DOHH2 (cell line): ENCODE measurements around the gene TPRA1.

Source experiments
- EZH2phosphoT487 ChIP-seq: fragments of 200-600 bp; sonication (generic); IDR thresholded peaks from 2 replicates; pipeline ENCODE4 v1.6.1; 2017; ENCODE audit warnings: borderline replicate concordance, mild to moderate bottlenecking, antibody characterized with exemption, low read length, moderate library complexity, mixed read lengths
- TF ChIP-seq, protein P1 (sequence below): fragments of 200-600 bp; sonication (generic); IDR thresholded peaks from one replicate; pipeline ENCODE4 v1.5.1; 2014; ENCODE audit warnings: antibody characterized with exemption, mild to moderate bottlenecking, low read depth, low read length; ENCODE audit not compliant: poor library complexity, severe bottlenecking

DNA sequence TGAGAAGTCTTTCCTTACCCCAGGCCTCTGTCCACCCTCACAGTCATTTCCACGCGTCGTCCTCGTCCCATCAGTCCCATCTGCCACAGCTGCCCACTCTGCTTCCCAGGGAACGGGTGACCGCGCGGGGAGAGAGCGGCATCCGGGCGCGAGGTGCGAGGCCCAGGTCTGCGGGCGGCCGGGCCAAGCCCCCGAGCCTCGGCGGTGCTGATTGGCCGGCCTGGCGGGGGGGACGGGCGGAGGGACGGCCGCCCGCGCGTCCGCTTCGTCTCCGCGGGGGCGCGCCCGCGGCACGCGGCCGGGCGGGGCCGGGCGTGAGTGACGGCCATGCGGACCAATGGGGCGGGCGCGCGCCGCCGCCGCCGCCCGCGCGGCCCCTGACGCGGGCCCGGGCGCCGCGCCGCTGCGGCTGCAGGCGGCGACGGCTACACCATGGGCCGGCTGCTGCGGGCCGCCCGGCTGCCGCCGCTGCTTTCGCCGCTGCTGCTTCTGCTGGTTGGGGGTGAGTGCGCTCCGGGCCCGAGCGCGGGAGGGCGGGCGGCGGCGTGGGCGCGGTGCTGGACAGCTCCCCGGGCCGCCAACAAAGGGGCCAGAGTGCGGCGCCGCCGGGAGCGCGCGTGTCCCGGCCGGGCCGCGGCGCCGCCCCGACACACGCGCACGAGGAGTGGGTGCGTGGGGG lies 38.4 kb upstream of the TPRA1 start, which contains the start of gene PODXL2:
- TF ChIP-seq, protein P1, sequence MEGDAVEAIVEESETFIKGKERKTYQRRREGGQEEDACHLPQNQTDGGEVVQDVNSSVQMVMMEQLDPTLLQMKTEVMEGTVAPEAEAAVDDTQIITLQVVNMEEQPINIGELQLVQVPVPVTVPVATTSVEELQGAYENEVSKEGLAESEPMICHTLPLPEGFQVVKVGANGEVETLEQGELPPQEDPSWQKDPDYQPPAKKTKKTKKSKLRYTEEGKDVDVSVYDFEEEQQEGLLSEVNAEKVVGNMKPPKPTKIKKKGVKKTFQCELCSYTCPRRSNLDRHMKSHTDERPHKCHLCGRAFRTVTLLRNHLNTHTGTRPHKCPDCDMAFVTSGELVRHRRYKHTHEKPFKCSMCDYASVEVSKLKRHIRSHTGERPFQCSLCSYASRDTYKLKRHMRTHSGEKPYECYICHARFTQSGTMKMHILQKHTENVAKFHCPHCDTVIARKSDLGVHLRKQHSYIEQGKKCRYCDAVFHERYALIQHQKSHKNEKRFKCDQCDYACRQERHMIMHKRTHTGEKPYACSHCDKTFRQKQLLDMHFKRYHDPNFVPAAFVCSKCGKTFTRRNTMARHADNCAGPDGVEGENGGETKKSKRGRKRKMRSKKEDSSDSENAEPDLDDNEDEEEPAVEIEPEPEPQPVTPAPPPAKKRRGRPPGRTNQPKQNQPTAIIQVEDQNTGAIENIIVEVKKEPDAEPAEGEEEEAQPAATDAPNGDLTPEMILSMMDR, result no peak
- TF ChIP-seq EZH2phosphoT487, result no peak
